Measurements from ENCODE around the gene FXYD6.

DNA sequence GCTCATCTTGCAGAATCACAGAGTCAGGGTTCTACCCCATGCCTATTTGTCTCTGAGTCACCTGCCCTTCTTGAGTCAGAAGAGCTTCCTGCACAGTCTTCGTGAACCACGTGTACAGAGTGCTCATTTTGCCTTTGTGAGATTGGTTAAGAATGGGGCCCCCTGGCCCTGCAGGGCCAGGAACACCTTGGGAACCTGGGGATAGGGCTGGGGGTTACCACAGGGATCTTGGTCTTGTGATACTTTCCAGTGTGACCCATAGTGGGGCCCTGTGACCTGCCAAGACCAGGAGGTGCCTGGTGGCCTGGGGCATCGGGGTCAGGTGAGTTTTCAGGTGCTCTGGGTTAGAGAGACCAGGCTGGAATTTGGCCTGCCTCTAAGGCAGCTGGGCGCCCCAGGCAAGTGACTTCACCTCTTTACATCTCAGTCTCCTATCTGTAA lies 43.3 kb upstream of the FXYD6 start:
- TF ChIP-seq, protein P1, sequence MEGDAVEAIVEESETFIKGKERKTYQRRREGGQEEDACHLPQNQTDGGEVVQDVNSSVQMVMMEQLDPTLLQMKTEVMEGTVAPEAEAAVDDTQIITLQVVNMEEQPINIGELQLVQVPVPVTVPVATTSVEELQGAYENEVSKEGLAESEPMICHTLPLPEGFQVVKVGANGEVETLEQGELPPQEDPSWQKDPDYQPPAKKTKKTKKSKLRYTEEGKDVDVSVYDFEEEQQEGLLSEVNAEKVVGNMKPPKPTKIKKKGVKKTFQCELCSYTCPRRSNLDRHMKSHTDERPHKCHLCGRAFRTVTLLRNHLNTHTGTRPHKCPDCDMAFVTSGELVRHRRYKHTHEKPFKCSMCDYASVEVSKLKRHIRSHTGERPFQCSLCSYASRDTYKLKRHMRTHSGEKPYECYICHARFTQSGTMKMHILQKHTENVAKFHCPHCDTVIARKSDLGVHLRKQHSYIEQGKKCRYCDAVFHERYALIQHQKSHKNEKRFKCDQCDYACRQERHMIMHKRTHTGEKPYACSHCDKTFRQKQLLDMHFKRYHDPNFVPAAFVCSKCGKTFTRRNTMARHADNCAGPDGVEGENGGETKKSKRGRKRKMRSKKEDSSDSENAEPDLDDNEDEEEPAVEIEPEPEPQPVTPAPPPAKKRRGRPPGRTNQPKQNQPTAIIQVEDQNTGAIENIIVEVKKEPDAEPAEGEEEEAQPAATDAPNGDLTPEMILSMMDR (conservative IDR thresholded peaks at IDR 0.05) = no peak
- TF ChIP-seq ZFX (IDR thresholded peaks at IDR 0.05) = no peak

Measured in C4-2B (cell line).